GM12878 (cell line): ENCODE data around the gene ZNF658. TPM values are rescaled to one million over a fixed set of nuclear protein-coding genes. Genes with fewer than 3 reads are reported as not detected.
"Not testable (repeated sequence)": the region's sequence is repeated elsewhere in the genome, so short reads cannot be mapped to it uniquely, and the experiment has no call there.

Source experiments
- ATAC-seq: fragments of 200-7000 bp; cut with Tn5 transposase; 3 replicates; pipeline ENCODE4 v1.9.1; 2020; ENCODE audit warnings: mild to moderate bottlenecking, moderate library complexity
- Bru-seq: library from RNA; stranded (reverse); fragments of 400-500 nt; gene quantifications from one replicate; lab custom pipeline; 2021; lab: Mats Ljungman, UMichigan
- BruChase-seq, 2 experiments: library from RNA; stranded (reverse); fragments of 400-500 nt; gene quantifications; one replicate each; lab custom pipeline; 2021; lab: Mats Ljungman, UMichigan
- BruUV-seq: library from RNA; stranded (reverse); fragments of 400-500 nt; replicated peaks from 2 replicates; lab custom pipeline; 2021; lab: Mats Ljungman, UMichigan
- CTCF ChIA-PET: fragments of 300-600 bp; sonication (Branson Sonifier 250); formaldehyde crosslinking; extraction: SDS; loops from one replicate; lab custom pipeline; 2021; ENCODE audit warnings: inconsistent platforms; lab: Yijun Ruan, JAX
- POLR2A ChIA-PET: fragments of 350-600 bp; formaldehyde crosslinking; extraction: SDS; loops from one replicate; lab custom pipeline; 2021; ENCODE audit warnings: inconsistent platforms; lab: Charles Lee
- RAD21 ChIA-PET: fragments of 300-600 bp; sonication (Branson Sonifier 250); formaldehyde crosslinking; loops from one replicate; lab custom pipeline; 2023; ENCODE audit warnings: antibody characterized with exemption; ENCODE audit not compliant: unreplicated experiment; lab: Charles Lee
- SMC1A ChIA-PET: fragments of 300-600 bp; sonication (Branson Sonifier 250); formaldehyde crosslinking; loops from one replicate; lab custom pipeline; 2023; ENCODE audit not compliant: unreplicated experiment, uncharacterized antibody; lab: Charles Lee
- DNase-seq: peaks from one replicate; pipeline ENCODE4 v3.0.0-alpha.2; 2011; ENCODE audit warnings: low read depth, low spot score
- FAIRE-seq: peaks from 3 replicates; lab custom pipeline; 2011; peaks lifted over from hg19 to GRCh38; lab: Jason Lieb, UNC
- H2AFZ ChIP-seq: 2 replicates; pipeline ENCODE4 v1.6.0; 2011; ENCODE audit warnings: low read depth, low read length, control low read depth; ENCODE audit not compliant: control insufficient read depth
- H3K27ac ChIP-seq: 2 replicates; pipeline ENCODE4 v1.5.1; 2011; ENCODE audit warnings: control low read depth; ENCODE audit not compliant: control insufficient read depth, insufficient read depth
- H3K27me3 ChIP-seq, 2 experiments: replicated peaks in 1 of 2; 2 replicates each; pipeline versions ENCODE4 v1.6.0 to v1.6.1; 2011; ENCODE audit warnings: low read length in 1 of 2; ENCODE audit not compliant: control insufficient read depth in 2 of 2, insufficient read depth in 2 of 2
- H3K36me3 ChIP-seq, 2 experiments: 2 replicates each; pipeline ENCODE4 v1.5.1; 2011; ENCODE audit warnings: low read length in 1 of 2; ENCODE audit not compliant: control insufficient read depth in 2 of 2, insufficient read depth in 2 of 2
- H3K4me1 ChIP-seq: 2 replicates; pipeline ENCODE4 v1.6.1; 2011; ENCODE audit warnings: mild to moderate bottlenecking, low read length, moderate library complexity, mixed read lengths; ENCODE audit not compliant: control insufficient read depth, insufficient read depth
- H3K4me2 ChIP-seq: 2 replicates; pipeline ENCODE4 v1.6.0; 2011; ENCODE audit warnings: control low read depth; ENCODE audit not compliant: control insufficient read depth, insufficient read depth
- H3K4me3 ChIP-seq: fragments of 200-600 bp; sonication (generic); 2 replicates; pipeline ENCODE4 v1.5.1; 2016
- H3K79me2 ChIP-seq: 2 replicates; pipeline ENCODE4 v1.6.0; 2011; ENCODE audit warnings: low read length; ENCODE audit not compliant: control insufficient read depth, insufficient read depth
- H3K9ac ChIP-seq: 2 replicates; pipeline ENCODE4 v1.8.0; 2011; ENCODE audit warnings: low read length, control low read depth, mixed read lengths; ENCODE audit not compliant: control insufficient read depth, insufficient read depth
- H3K9me3 ChIP-seq: replicated peaks from 3 replicates; pipeline ENCODE4 v1.5.1; 2011; ENCODE audit warnings: mild to moderate bottlenecking, low read length; ENCODE audit not compliant: control insufficient read depth, insufficient read depth
- H4K20me1 ChIP-seq: 2 replicates; pipeline ENCODE4 v1.6.0; 2011; ENCODE audit not compliant: control insufficient read depth, insufficient read depth
- GABPA ChIP-seq: IDR thresholded peaks from 2 replicates; pipeline ENCODE4 v1.6.1; 2014; ENCODE audit warnings: antibody characterized with exemption, low read depth, mild to moderate bottlenecking, inconsistent platforms
- HCFC1 ChIP-seq: fragments of 150-350 bp; IDR thresholded peaks from 2 replicates; pipeline ENCODE4 v1.6.1; 2014; ENCODE audit warnings: low read length
- NRF1 ChIP-seq: conservative IDR thresholded peaks from 2 replicates; pipeline ENCODE4 v1.6.1; 2011; ENCODE audit warnings: mild to moderate bottlenecking, low read depth, low read length, improper control_type of control experiment
- RUNX3 ChIP-seq: IDR thresholded peaks from 2 replicates; pipeline ENCODE4 v1.6.1; 2012; ENCODE audit warnings: low read length, inconsistent platforms
- SIX5 ChIP-seq: IDR thresholded peaks from 2 replicates; pipeline ENCODE4 v1.6.1; 2011; ENCODE audit warnings: mild to moderate bottlenecking, low read depth, low read length, moderate library complexity; ENCODE audit not compliant: severe bottlenecking
- WGBS: methylation state at CpG from one replicate; pipeline ENCODE4 v1.1.6; 2016; ENCODE audit warnings: low lambda C conversion rate; ENCODE audit not compliant: insufficient replicate concordance, insufficient coverage; ENCODE audit errors: missing lambda C conversion rate; 5-methylcytosine and 5-hydroxymethylcytosine counted together
- in situ Hi-C: fragments of 300-500 bp; cut with MboI; formaldehyde crosslinking; loops from 9 replicates; pipeline ENCODE4 v1.14.3; 2018; ENCODE audit warnings: mixed read lengths
- intact Hi-C: fragments of 100-400 bp; cut with micrococcal nuclease; formaldehyde crosslinking; loops from one replicate; pipeline ENCODE4 v1.14.2; 2022; ENCODE audit not compliant: unreplicated experiment
- long read RNA-seq, 2 experiments: library from polyadenylated mRNA; unstranded; transcript quantifications; one replicate each; pipeline ENCODE4 v2.0.0, GENCODE V29; 2019 to 2020
- polyA minus RNA-seq, 3 experiments: library from RNA; depleted of rRNA, polyadenylated mRNA; stranded (reverse); fragments of >200 nt; gene quantifications; 2 replicates each; pipeline ENCODE4 v1.2.3, GENCODE V29; 2011
- polyA plus RNA-seq, 11 experiments: library from polyadenylated mRNA; depleted of rRNA in 4 of 11; unstranded in 6 of 11; stranded (reverse) in 5 of 11; fragments of >200 nt; fragmentation: Nextera tagmentation in 4 of 11; fragmentation: Illumina TruSeq in 1 of 11; extraction: Ambion mirVana in 4 of 11; extraction: Trizol in 1 of 11; gene quantifications; 1 replicate in 1 of 11; 2 replicates in 10 of 11; pipeline versions ENCODE4 v1.2.1 to v1.2.3, GENCODE V29; 2011 to 2016; ENCODE audit warnings: inconsistent platforms in 2 of 11, missing spikeins in 2 of 11, low read depth in 1 of 11
- total RNA-seq, 4 experiments: library from RNA; depleted of rRNA in 3 of 4; stranded (reverse); fragments of >200 nt in 3 of 4; fragmentation: Illumina TruSeq in 1 of 4; extraction: Trizol in 1 of 4; gene quantifications; 2 replicates each; pipeline versions ENCODE4 v1.2.1 to v1.2.3, GENCODE V29; 2013 to 2021
- TF ChIP-seq, protein P1 (sequence below): fragments of 450-650 bp; IDR thresholded peaks from 2 replicates; pipeline ENCODE4 v1.6.1; 2016; ENCODE audit warnings: mild to moderate bottlenecking, moderate library complexity, borderline replicate concordance

ZNF658 gene
- 4.8 and 5.8 TPM in 2 replicates for total RNA-seq (2013; cell fraction: nucleolus; rRNA removed)
- total RNA-seq (2014; rRNA removed) (2.8 and 3.0 TPM in 2 replicates), total RNA-seq (2014; rRNA removed; fragmentation: Illumina TruSeq; extraction: Trizol) (3.6 and 3.8 TPM in 2 replicates), total RNA-seq (2021) (2.9 and 3.2 TPM in 2 replicates), polyA plus RNA-seq (2011; rRNA removed) (1.3 and 1.9 TPM in 2 replicates), polyA plus RNA-seq (2014; fragmentation: Illumina TruSeq; extraction: Trizol) (2.4 and 3.2 TPM in 2 replicates), polyA plus RNA-seq (2014; fragmentation: Nextera tagmentation; extraction: Ambion mirVana) (under 1 TPM; 0.74 to 0.95 TPM), polyA plus RNA-seq (2014; rRNA removed) (1.00 and 1.1 TPM in 2 replicates), polyA plus RNA-seq (2016; fragmentation: Nextera tagmentation; extraction: Ambion mirVana) (1 to 10 TPM; 2.4 to 3.3 TPM), polyA minus RNA-seq (2011; rRNA and poly(A)+ RNA removed) (1.8 TPM in 2 replicates), Bru-seq, nascent RNA (percentile 54 among the genes with signal in this experiment), BruChase-seq, experiment 1, labeled RNA remaining after a 6-hour chase (percentile 37 among the genes with signal in this experiment), BruChase-seq, experiment 2, labeled RNA remaining after a 2-hour chase (percentile 43 among the genes with signal in this experiment)
- polyA plus RNA-seq (2011; ENCODE audit: low read depth) = 0.77 TPM
- polyA plus RNA-seq (2011; cell fraction: cytosol; rRNA removed) = 0.51 and 0.55 TPM in 2 replicates
- polyA plus RNA-seq (2011; cell fraction: nucleus; rRNA removed) = 0.86 and 1.1 TPM in 2 replicates
- 1.0 and 1.9 TPM in 2 replicates for polyA plus RNA-seq (2012)
- 1.7 TPM in 1 of 2 replicates, not detected in the other for polyA minus RNA-seq (2011; cell fraction: cytosol; rRNA and poly(A)+ RNA removed)
- 1.5 and 1.8 TPM in 2 replicates for polyA minus RNA-seq (2011; cell fraction: nucleus; rRNA and poly(A)+ RNA removed)
- long read RNA-seq, experiment 1, partial matches to known transcripts = 0 of 1 reads
- long read RNA-seq, experiment 1, other reads (novel, unspliced or antisense) = 1 of 1 reads
- long read RNA-seq, experiment 2, full-length matches to known transcripts = 2 of 3 reads
- long read RNA-seq, experiment 2, partial matches to known transcripts = 0 of 3 reads
- long read RNA-seq, experiment 2, other reads (novel, unspliced or antisense) = 1 of 3 reads

GRCh38 chr9:66900490-66901131 is at the start of gene ZNF658:
TSS of gene ZNF658 (plus strand) at chr9:66900725. CDS start at chr9:66903562, 2,837 bp downstream.
- Histone ChIP-seq H3K4me3 (peak within 1 kb of the TSS; percentile 58; the same call in 1 of the 2 replicates), H3K9ac (peak within 1 kb of the TSS; percentile 34; the same call in 1 of the 2 replicates), H3K4me2 (0 out of 2 replicates have a peak within 1 kb of the TSS, but pooled peaks have one; percentile 17), H2AFZ (peak within 1 kb of the TSS; percentile 55)
- CTCF ChIA-PET, H3K79me2 ChIP-seq, H3K9me3 ChIP-seq, H3K4me1 ChIP-seq, FAIRE-seq, intact Hi-C loops, BruUV-seq, RAD21 ChIA-PET, SMC1A ChIA-PET, H3K27ac ChIP-seq, POLR2A ChIA-PET, H4K20me1 ChIP-seq, H3K36me3 ChIP-seq, in situ Hi-C loops, H3K27me3 ChIP-seq: not testable (repeated sequence)
- ATAC-seq (peak; percentile 98), DNase-seq (peak; percentile 48)
- under 1% methylated on average over 42 of the region's 46 CpGs for WGBS
- TF ChIP-seq RUNX3 (peak; percentile 15; the same call in 1 of the 2 replicates), HCFC1 (0 out of 2 replicates have a peak, but pooled peaks have one; percentile 31), SIX5 (peak; percentile 37), NRF1 (0 out of 2 replicates have a peak, but pooled peaks have one; percentile 25), GABPA (peak; percentile 45; the same call in 1 of the 2 replicates)
- TF ChIP-seq, protein P1, sequence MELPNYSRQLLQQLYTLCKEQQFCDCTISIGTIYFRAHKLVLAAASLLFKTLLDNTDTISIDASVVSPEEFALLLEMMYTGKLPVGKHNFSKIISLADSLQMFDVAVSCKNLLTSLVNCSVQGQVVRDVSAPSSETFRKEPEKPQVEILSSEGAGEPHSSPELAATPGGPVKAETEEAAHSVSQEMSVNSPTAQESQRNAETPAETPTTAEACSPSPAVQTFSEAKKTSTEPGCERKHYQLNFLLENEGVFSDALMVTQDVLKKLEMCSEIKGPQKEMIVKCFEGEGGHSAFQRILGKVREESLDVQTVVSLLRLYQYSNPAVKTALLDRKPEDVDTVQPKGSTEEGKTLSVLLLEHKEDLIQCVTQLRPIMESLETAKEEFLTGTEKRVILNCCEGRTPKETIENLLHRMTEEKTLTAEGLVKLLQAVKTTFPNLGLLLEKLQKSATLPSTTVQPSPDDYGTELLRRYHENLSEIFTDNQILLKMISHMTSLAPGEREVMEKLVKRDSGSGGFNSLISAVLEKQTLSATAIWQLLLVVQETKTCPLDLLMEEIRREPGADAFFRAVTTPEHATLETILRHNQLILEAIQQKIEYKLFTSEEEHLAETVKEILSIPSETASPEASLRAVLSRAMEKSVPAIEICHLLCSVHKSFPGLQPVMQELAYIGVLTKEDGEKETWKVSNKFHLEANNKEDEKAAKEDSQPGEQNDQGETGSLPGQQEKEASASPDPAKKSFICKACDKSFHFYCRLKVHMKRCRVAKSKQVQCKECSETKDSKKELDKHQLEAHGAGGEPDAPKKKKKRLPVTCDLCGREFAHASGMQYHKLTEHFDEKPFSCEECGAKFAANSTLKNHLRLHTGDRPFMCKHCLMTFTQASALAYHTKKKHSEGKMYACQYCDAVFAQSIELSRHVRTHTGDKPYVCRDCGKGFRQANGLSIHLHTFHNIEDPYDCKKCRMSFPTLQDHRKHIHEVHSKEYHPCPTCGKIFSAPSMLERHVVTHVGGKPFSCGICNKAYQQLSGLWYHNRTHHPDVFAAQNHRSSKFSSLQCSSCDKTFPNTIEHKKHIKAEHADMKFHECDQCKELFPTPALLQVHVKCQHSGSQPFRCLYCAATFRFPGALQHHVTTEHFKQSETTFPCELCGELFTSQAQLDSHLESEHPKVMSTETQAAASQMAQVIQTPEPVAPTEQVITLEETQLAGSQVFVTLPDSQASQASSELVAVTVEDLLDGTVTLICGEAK = peak; percentile 25; the same call in 1 of the 2 replicates

- intact Hi-C loops, SMC1A ChIA-PET: not testable (repeated sequence)
- WGBS = no CpG with 5 or more reads among the region's 4 CpGs
Measured at GRCh38 chr9:66861732-66862131, 38.8 kb upstream of the ZNF658 start.

More at GRCh38 chr9:66861732-66862131, 38.8 kb upstream of the ZNF658 start:
- H3K27ac ChIP-seq, H3K4me1 ChIP-seq, H2AFZ ChIP-seq, H3K4me3 ChIP-seq, H3K4me2 ChIP-seq, POLR2A ChIA-PET, H3K9ac ChIP-seq, ATAC-seq, CTCF ChIA-PET, DNase-seq, RAD21 ChIA-PET, H3K27me3 ChIP-seq, in situ Hi-C loops, H3K9me3 ChIP-seq, H4K20me1 ChIP-seq, H3K36me3 ChIP-seq, H3K79me2 ChIP-seq, BruUV-seq, FAIRE-seq: not testable (repeated sequence)
